ENCODE data around the gene GIMAP2.
"Not testable (repeated sequence)": the region's sequence is repeated elsewhere in the genome, so short reads cannot be mapped to it uniquely, and the experiment has no call there.

DNA sequence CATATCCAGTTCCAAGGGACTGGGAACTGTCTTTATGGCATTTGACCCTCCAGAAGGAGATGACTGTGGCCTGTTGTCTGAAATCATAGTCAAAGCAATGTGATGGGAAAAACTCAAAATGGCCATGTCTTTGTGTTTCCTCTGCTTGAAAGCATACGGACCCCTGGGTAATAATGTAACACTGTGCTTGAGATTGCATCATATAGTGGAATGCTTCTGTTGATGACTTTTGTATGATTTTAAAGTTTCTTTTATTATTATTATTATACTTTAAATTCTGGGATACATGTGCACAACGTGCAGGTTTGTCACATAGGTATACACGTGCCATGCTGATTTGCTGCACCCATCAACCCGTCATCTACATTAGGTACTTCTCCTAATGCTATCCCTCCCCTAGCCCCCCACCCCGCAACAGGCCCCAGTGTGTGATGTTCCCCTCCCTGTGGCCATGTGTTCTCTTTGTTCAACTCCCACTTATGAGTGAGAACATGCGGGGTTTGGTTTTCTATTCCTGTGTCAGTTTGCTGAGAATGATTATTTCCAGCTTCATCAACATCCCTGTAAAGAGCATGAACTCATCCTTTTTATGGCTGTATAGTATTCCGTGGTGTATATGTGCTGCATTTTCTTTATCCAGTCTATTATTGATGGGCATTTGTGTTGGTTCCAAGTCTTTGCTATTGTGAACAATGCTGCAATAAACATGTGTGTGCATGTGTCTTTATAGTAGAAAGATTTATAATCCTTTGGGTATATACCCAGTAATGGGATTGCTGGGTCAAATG, 13.5 kb upstream of the GIMAP2 start:
- TF ChIP-seq, protein P1, sequence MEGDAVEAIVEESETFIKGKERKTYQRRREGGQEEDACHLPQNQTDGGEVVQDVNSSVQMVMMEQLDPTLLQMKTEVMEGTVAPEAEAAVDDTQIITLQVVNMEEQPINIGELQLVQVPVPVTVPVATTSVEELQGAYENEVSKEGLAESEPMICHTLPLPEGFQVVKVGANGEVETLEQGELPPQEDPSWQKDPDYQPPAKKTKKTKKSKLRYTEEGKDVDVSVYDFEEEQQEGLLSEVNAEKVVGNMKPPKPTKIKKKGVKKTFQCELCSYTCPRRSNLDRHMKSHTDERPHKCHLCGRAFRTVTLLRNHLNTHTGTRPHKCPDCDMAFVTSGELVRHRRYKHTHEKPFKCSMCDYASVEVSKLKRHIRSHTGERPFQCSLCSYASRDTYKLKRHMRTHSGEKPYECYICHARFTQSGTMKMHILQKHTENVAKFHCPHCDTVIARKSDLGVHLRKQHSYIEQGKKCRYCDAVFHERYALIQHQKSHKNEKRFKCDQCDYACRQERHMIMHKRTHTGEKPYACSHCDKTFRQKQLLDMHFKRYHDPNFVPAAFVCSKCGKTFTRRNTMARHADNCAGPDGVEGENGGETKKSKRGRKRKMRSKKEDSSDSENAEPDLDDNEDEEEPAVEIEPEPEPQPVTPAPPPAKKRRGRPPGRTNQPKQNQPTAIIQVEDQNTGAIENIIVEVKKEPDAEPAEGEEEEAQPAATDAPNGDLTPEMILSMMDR (IDR thresholded peaks at IDR 0.05; ENCODE audit: insufficient read depth, low read length, poor library complexity, severe bottlenecking), result not testable (repeated sequence)
- TF ChIP-seq EZH2phosphoT487 (conservative IDR thresholded peaks at IDR 0.05; ENCODE audit: low read length), result not testable (repeated sequence)
